NCI-H1930 (cell line): Measurements from ENCODE around the gene C10orf53.
"Not testable (repeated sequence)": the region's sequence is repeated elsewhere in the genome, so short reads cannot be mapped to it uniquely, and the experiment has no call there.

Experiments
- DNase-seq, 2 experiments: peaks; one replicate each; lab custom pipeline; 2025; lab: John Stamatoyannopoulos, UW

Gene C10orf53

GRCh38 chr10:49688261-49688846, 8.9 kb downstream of the C10orf53 start:
- no peak for DNase-seq

GRCh38 chr10:49688920-49689319, 9.5 kb downstream of the C10orf53 start:
- no peak for DNase-seq

- DNase-seq: no peak
Measured at GRCh38 chr10:49689882-49690510, 10.5 kb downstream of the C10orf53 start.

- no peak for DNase-seq
Measured at GRCh38 chr10:49690698-49691356, 11.4 kb downstream of the C10orf53 start.

GRCh38 chr10:49691588-49691987, 12.1 kb downstream of the C10orf53 start:
- DNase-seq: no peak

- DNase-seq: no peak
Measured at GRCh38 chr10:49694466-49694865, 15.0 kb downstream of the C10orf53 start.

- no peak for DNase-seq
Measured at GRCh38 chr10:49696311-49696710, 16.9 kb downstream of the C10orf53 start.

GRCh38 chr10:49698679-49699078, 19.2 kb downstream of the C10orf53 start:
- no peak for DNase-seq

GRCh38 chr10:49700211-49700610, 20.8 kb downstream of the C10orf53 start:
- DNase-seq: no peak

- no peak for DNase-seq
Measured at GRCh38 chr10:49700997-49701396, 21.5 kb downstream of the C10orf53 start.

- no peak for DNase-seq
Measured at GRCh38 chr10:49707585-49707984, 28.1 kb downstream of the C10orf53 start.

GRCh38 chr10:49709934-49710333, 30.5 kb downstream of the C10orf53 start:
- no peak for DNase-seq

GRCh38 chr10:49710966-49711365, 31.5 kb downstream of the C10orf53 start:
- DNase-seq: no peak

GRCh38 chr10:49711481-49711880, 32.0 kb downstream of the C10orf53 start:
- no peak for DNase-seq

- DNase-seq: no peak
Measured at GRCh38 chr10:49713266-49713665, 33.8 kb downstream of the C10orf53 start.

GRCh38 chr10:49715157-49715556, 35.7 kb downstream of the C10orf53 start:
- not testable (repeated sequence) for DNase-seq

- no peak for DNase-seq
Measured at GRCh38 chr10:49726593-49726992, 47.1 kb downstream of the C10orf53 start.

- no peak for DNase-seq
Measured at GRCh38 chr10:49733866-49734265, 54.4 kb downstream of the C10orf53 start.

GRCh38 chr10:49734676-49735075, 55.2 kb downstream of the C10orf53 start:
- no peak for DNase-seq

- DNase-seq: no peak
Measured at GRCh38 chr10:49735161-49735560, 55.7 kb downstream of the C10orf53 start.

- no peak for DNase-seq
Measured at GRCh38 chr10:49735848-49736563, 56.6 kb downstream of the C10orf53 start.

- DNase-seq: no peak
Measured at GRCh38 chr10:49736564-49737113, 57.2 kb downstream of the C10orf53 start.
